Measurements from ENCODE around the gene TRIM51.

Gene TRIM51

DNA sequence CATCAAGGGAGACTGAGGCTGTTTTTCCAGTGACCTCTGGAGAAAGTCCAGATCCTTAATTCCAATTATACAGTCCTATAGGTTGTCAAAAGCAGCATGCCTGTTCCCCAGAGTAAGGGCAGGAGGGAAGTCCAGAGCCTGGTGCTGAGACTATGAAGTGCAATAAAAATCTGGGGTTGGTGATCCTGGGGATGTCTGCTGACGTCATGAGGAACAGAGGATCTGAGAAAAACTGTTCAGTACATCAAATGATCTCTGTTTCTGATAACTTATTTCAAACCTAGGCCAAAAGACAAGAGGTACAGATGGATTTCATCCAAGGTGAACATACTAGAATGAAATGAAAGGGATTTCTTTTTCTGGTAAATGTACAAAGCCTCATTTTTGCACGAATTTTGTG lies 19.2 kb downstream of the TRIM51 start:
- TF ChIP-seq, protein P1, sequence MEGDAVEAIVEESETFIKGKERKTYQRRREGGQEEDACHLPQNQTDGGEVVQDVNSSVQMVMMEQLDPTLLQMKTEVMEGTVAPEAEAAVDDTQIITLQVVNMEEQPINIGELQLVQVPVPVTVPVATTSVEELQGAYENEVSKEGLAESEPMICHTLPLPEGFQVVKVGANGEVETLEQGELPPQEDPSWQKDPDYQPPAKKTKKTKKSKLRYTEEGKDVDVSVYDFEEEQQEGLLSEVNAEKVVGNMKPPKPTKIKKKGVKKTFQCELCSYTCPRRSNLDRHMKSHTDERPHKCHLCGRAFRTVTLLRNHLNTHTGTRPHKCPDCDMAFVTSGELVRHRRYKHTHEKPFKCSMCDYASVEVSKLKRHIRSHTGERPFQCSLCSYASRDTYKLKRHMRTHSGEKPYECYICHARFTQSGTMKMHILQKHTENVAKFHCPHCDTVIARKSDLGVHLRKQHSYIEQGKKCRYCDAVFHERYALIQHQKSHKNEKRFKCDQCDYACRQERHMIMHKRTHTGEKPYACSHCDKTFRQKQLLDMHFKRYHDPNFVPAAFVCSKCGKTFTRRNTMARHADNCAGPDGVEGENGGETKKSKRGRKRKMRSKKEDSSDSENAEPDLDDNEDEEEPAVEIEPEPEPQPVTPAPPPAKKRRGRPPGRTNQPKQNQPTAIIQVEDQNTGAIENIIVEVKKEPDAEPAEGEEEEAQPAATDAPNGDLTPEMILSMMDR (IDR thresholded peaks at IDR 0.05; ENCODE audit: poor library complexity, severe bottlenecking) = no peak
- Histone ChIP-seq H3K9me3 (ENCODE audit: severe bottlenecking) (no peaks in the 10 kb centered on the region), H3K36me3 (ENCODE audit: low read depth) (no peaks in the 10 kb centered on the region), H3K27ac (ENCODE audit: poor library complexity, severe bottlenecking) (no peak overlapping the region), H3K27me3 (ENCODE audit: insufficient read depth, poor library complexity, severe bottlenecking) (no peaks in the 10 kb centered on the region), H3K4me3 (ENCODE audit: severe bottlenecking) (no peak overlapping the region), H3K4me1 (ENCODE audit: insufficient read depth, poor library complexity, severe bottlenecking) (no peaks in the 10 kb centered on the region)
- no peak for DNase-seq (ENCODE audit: low spot score)
- no peak for ATAC-seq (ENCODE audit: low read depth)

DNA sequence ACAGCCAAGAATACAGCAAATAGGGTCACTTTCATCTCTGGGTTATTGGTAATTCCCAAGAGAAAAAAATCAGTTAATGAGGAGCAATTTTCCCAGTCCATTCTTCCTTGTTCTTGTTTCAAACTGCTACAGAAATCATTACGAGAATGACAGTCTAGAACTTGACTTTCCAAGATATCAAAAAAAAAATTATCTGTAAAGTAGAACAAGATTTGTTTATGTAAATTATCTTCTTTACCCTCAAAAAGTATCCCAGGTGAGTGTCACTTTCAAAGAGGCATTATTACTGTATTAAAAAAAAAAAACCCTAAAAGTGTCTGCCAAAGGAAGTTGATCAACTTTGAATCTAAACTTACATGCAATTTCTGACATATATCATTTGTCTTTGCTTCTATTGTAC lies 31.4 kb downstream of the TRIM51 start, which contains the start of gene OR5W2:
Gene OR5W2 (minus strand): TSS at position 101 of the 400 bp plus-strand sequence. CDS start 0 bp downstream, at position 101.
- Histone ChIP-seq H3K4me1 (ENCODE audit: insufficient read depth, poor library complexity, severe bottlenecking) (no peaks in the 10 kb centered on the region), H3K4me3 (ENCODE audit: severe bottlenecking) (no peak within 1 kb of the TSS), H3K27ac (ENCODE audit: poor library complexity, severe bottlenecking) (no peak within 1 kb of the TSS), H3K27me3 (ENCODE audit: insufficient read depth, poor library complexity, severe bottlenecking) (no peaks in the 10 kb centered on the region), H3K9me3 (ENCODE audit: severe bottlenecking) (no peaks in the 10 kb centered on the region), H3K36me3 (ENCODE audit: low read depth) (no peaks in the 10 kb centered on the region)
- ATAC-seq (ENCODE audit: low read depth) (no peak), DNase-seq (ENCODE audit: low spot score) (no peak)
- TF ChIP-seq, protein P1 (IDR thresholded peaks at IDR 0.05; ENCODE audit: poor library complexity, severe bottlenecking) = no peak

DNA sequence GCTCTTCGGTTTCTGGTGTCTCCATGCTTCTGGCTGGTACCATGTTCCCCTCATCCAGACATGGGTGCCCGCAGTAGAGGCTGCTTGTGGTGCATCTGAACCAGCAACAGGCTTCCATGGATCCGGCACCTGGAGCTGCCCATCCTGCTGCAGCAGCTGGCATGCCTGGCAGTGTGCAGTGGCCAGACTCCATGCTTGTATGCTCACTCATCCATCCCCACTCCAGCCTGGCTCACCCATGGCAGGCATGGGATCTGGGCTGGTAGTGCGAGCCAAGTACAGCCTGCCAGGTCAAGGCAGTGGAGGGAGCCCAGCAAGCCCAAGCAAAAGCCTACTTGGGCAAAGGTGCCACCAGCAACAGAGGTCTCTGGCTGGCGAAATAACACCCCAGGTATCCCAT lies 37.4 kb downstream of the TRIM51 start:
- H3K4me3 ChIP-seq (ENCODE audit: severe bottlenecking) = no peak overlapping the region
- no peaks in the 10 kb centered on the region for H3K27me3 ChIP-seq (ENCODE audit: insufficient read depth, poor library complexity, severe bottlenecking)
- TF ChIP-seq, protein P1 (IDR thresholded peaks at IDR 0.05; ENCODE audit: poor library complexity, severe bottlenecking) = no peak
- no peaks in the 10 kb centered on the region for H3K9me3 ChIP-seq (ENCODE audit: severe bottlenecking)
- DNase-seq (ENCODE audit: low spot score) = peak; percentile 23
- no peak overlapping the region for H3K27ac ChIP-seq (ENCODE audit: poor library complexity, severe bottlenecking)
- no peaks in the 10 kb centered on the region for H3K36me3 ChIP-seq (ENCODE audit: low read depth)
- H3K4me1 ChIP-seq (ENCODE audit: insufficient read depth, poor library complexity, severe bottlenecking) = no peaks in the 10 kb centered on the region
- no peak for ATAC-seq (ENCODE audit: low read depth)

DNA sequence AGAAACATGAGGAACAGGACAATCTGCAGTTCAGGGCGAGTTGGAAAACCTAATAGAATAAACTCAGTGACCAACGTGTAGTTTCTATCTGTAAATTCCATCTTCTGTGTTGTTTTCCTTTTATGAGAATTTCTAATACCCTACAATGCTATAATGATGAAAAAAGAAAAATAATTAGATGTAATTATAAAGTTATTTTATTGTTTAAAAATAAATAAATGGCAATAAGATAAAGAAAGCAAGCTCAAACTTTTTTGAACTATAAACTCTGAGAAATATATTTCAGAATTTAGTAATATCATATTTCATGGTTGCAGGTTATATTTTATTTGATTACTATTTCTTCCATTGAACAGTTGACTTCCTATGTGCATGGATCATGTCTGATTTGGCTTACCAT lies 53.2 kb downstream of the TRIM51 start, which contains the start of gene OR5I1:
Gene OR5I1 (minus strand): TSS at position 101 of the 400 bp plus-strand sequence. CDS start 0 bp downstream, at position 101.
- TF ChIP-seq, protein P1 (IDR thresholded peaks at IDR 0.05; ENCODE audit: poor library complexity, severe bottlenecking) = no peak
- H3K36me3 ChIP-seq (ENCODE audit: low read depth) = no peaks in the 10 kb centered on the region
- no peak for ATAC-seq (ENCODE audit: low read depth)
- H3K27ac ChIP-seq (ENCODE audit: poor library complexity, severe bottlenecking) = no peak within 1 kb of the TSS
- no peak within 1 kb of the TSS for H3K4me3 ChIP-seq (ENCODE audit: severe bottlenecking)
- no peaks in the 10 kb centered on the region for H3K9me3 ChIP-seq (ENCODE audit: severe bottlenecking)
- H3K27me3 ChIP-seq (ENCODE audit: insufficient read depth, poor library complexity, severe bottlenecking) = peaks cover 4% of the 10 kb centered on the region
- no peaks in the 10 kb centered on the region for H3K4me1 ChIP-seq (ENCODE audit: insufficient read depth, poor library complexity, severe bottlenecking)
- DNase-seq (ENCODE audit: low spot score) = no peak
